ENCODE results near the gene CNKSR3.

The CNKSR3 gene

GRCh38 chr6:154473324-154473723 lies 37.2 kb downstream of the CNKSR3 start:
- no peak for DNase-seq (ENCODE audit: extremely low read depth, low read depth)
- TF ChIP-seq, protein P1, sequence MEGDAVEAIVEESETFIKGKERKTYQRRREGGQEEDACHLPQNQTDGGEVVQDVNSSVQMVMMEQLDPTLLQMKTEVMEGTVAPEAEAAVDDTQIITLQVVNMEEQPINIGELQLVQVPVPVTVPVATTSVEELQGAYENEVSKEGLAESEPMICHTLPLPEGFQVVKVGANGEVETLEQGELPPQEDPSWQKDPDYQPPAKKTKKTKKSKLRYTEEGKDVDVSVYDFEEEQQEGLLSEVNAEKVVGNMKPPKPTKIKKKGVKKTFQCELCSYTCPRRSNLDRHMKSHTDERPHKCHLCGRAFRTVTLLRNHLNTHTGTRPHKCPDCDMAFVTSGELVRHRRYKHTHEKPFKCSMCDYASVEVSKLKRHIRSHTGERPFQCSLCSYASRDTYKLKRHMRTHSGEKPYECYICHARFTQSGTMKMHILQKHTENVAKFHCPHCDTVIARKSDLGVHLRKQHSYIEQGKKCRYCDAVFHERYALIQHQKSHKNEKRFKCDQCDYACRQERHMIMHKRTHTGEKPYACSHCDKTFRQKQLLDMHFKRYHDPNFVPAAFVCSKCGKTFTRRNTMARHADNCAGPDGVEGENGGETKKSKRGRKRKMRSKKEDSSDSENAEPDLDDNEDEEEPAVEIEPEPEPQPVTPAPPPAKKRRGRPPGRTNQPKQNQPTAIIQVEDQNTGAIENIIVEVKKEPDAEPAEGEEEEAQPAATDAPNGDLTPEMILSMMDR (IDR thresholded peaks at IDR 0.05; ENCODE audit: low read depth, low read length): no peak

GRCh38 chr6:154471609-154472362 lies 38.7 kb downstream of the CNKSR3 start:
- TF ChIP-seq, protein P1 (IDR thresholded peaks at IDR 0.05; ENCODE audit: low read depth, low read length): no peak

GRCh38 chr6:154469306-154469935 lies 41.1 kb downstream of the CNKSR3 start:
- DNase-seq (ENCODE audit: extremely low read depth, low read depth): no peak
- TF ChIP-seq, protein P1 (IDR thresholded peaks at IDR 0.05; ENCODE audit: low read depth, low read length): no peak

More at GRCh38 chr6:154471609-154472362, 38.7 kb downstream of the CNKSR3 start:
- DNase-seq (ENCODE audit: extremely low read depth, low read depth): no peak

DNA sequence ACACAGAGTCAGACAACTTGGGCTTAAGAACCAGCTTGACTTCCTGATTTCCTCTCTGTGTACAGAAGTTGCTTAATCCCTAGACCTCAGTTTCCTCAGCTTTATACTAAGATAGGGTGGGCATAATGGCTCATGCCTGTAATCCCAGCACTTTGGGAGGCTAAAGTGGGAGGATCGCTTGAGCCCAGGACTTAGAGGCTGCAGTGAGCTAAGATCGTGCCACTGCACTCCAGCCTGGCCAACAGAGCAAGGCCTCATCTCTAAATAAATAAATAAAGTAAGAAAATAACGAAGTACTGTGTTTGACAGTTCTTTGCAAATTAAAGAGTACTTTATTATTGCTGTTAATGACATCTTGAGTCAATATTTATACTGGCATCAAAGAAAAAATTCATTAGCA lies 41.7 kb downstream of the CNKSR3 start:
- DNase-seq (ENCODE audit: extremely low read depth, low read depth): no peak
- TF ChIP-seq, protein P1 (IDR thresholded peaks at IDR 0.05; ENCODE audit: low read depth, low read length): no peak

DNA sequence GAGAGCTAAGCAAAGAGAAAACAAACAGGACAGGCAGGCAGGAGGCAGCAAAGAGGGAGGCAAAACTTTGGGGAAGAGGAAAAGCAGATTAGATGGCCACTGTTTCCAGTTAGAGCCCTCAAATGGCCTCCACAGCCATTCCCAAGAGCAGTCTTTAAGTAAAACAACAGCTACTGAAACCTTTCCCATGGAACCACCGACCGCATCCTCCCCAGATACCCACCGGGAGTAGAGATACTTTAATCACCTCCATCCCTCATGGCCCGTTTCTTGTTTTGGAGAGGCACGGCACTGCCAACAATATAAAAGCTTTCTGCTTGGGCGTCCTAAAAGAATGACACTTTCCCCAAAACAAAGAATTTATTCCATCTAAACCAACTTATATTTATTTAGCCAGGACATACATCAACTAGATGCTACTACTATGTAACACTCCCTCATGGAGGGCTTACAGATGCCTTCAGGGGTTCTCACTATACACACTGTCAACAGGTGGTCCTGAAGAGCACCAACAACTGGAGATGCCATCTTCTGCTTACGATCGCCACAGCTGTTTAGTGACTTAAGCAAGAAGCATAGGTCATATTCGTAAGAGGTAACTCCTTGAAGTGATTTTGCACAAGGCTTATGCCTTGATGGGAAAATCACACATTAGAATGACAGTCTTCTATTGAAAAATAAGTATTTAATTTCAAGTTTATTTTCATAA lies 43.4 kb downstream of the CNKSR3 start:
- TF ChIP-seq, protein P1 (IDR thresholded peaks at IDR 0.05; ENCODE audit: low read depth, low read length): no peak
- no peak for DNase-seq (ENCODE audit: extremely low read depth, low read depth)

DNA sequence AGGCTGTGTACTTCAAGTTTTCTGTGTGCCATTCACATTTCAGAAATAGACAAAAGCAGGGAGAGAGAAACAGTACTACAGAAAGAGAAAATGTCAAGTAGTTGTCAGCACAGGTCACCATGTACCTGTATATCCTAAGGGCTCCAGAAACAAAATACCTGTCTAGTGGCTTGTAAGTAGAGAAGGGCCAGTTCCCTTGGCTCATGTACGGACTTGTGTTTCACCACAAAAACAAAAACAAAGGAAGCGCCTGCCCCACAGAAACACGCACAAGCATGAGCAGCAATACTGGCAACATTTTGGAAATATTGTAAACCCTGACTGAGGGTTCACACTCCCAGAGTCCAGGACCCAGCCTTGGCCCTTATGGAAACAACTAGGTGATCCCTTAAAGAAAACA lies 44.3 kb downstream of the CNKSR3 start:
- TF ChIP-seq, protein P1 (IDR thresholded peaks at IDR 0.05; ENCODE audit: low read depth, low read length): no peak
- DNase-seq (ENCODE audit: extremely low read depth, low read depth): no peak
